UCSD-AML1 (cell line): Measurements from ENCODE around the gene CYP19A1.
"Not testable (repeated sequence)": the region's sequence is repeated elsewhere in the genome, so short reads cannot be mapped to it uniquely, and the experiment has no call there.

Experiments
- DNase-seq: peaks from one replicate; lab custom pipeline; 2025; ENCODE audit not compliant: unreplicated experiment; lab: John Stamatoyannopoulos, UW

The CYP19A1 gene

GRCh38 chr15:51223771-51224229, 114.6 kb downstream of the CYP19A1 start:
- peak; percentile 25 for DNase-seq

- no peak for DNase-seq
These were observed 120.0 kb downstream of the CYP19A1 start for GRCh38 chr15:51218299-51218938.

DNA sequence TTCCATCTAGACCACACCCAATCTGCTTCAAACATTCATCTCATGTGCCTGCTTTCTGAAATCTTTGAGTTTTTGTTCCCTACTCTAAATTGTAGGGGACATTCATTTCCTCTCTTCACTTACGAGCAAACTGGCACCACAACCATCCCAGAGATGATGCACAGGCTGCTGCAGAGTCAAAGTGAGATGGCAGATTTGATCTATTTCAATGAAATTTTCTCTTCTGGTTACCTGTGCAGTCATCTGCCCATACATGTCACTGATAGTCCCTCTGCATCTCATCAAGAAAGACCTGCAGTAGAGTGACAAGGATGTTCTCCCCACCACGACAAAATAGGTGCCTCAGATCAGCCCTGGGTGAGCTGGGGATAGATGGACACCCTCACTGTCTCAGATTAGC, 125.5 kb downstream of the CYP19A1 start:
- no peak for DNase-seq

- DNase-seq: no peak
These were observed 126.2 kb downstream of the CYP19A1 start for GRCh38 chr15:51212239-51212638.

DNA sequence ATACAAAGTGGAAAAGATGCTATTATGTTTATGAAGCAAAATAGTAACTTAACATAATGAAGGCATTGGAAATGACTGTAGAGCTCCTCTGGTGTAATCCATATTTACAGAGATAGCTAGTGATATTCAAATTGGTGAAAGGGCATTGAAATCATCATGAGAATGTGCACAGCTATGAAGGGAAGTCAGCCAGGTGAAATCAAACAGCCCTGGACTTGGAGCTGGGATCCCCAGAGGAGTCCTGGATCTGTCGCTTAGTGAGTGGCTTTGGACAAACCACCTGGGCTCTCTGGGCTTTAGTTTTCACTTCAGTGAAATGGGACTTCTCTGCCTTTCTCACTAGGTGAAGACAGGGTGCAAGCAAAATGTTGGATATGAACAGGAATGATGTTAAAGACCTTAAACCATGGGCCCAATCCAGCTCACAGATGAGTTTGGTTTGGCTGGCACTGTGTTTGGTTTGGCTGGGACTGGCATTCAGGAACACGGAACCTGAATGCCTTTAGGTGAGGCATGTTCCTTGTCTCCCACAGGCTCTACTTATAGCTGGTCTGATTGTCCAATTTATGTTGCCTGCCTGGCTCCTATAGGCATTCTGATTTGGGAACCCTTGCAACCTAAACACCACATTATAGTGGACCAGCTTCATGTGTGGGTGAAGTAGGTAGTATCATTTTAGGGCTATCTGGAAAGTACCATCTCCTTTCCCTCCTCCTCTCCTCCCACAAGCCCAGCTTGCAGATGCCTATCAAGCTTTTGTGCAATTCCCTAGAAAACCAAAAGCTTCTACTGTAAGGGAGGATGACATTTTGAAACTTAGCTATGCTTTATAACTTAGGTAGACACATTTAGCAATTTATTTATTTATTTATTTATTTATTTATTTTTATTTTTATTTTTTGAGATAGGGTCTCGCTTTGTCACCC, 133.1 kb downstream of the CYP19A1 start:
- DNase-seq: no peak

GRCh38 chr15:51203797-51204196, 134.6 kb downstream of the CYP19A1 start:
- DNase-seq: no peak

DNA sequence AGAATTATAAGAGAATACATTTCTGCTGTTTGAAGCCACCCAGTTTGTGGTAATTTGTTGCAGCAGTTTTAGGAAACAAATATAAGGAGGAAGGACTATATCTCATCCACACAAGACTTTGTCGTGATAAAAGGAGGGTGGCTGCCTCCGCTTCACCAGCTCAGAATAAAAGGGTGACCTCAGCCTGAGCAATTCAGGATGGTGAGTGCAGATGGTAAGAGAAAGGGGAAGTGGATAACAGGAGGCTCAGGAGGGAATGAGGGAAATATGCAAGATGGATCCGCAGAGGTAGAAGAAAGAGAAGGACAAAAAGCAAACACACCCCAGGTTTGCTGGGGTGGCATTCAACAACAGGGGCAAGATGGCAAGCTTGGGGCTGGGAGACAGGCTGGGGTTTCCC, 135.6 kb downstream of the CYP19A1 start:
- no peak for DNase-seq

- DNase-seq: no peak
These were observed 136.8 kb downstream of the CYP19A1 start for GRCh38 chr15:51201581-51201980.

DNA sequence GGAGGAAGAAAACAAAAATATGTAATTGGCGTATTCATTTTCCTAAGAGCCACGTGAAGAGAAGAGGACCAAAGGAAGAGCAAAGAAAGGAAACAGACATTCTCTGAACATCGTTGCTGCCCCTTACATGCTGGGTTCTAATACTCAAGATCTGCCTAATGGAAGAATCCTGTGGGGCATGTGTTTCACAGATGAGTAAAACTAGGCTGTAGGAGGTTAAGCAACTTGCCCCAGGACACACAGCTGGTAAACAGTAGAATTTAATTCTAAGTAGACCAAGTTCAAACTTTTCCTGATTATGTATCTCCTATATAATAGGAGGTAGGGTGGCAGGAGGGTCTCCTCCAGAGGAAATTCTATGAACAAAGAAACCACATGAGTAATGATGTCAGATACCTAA, 137.6 kb downstream of the CYP19A1 start:
- no peak for DNase-seq

DNA sequence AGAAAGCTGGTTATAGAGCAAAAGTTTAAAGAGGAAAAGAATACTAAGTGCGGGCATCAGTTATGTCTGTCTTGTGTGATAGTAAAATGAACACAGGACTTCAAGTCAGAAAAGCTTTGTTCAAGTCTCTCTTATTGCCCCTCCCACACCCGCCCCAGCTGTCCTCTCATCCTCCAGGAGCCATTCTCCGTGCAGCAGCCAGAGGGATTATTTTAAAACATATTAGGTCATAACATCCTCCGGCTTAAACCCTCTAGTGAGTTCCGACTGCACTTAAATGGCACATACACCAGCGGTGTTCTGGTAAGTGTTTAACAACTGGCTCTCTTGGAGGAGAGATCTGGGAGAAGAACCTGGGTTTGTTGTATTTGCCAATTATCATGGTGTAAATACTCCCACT, 138.9 kb downstream of the CYP19A1 start:
- DNase-seq: no peak

DNA sequence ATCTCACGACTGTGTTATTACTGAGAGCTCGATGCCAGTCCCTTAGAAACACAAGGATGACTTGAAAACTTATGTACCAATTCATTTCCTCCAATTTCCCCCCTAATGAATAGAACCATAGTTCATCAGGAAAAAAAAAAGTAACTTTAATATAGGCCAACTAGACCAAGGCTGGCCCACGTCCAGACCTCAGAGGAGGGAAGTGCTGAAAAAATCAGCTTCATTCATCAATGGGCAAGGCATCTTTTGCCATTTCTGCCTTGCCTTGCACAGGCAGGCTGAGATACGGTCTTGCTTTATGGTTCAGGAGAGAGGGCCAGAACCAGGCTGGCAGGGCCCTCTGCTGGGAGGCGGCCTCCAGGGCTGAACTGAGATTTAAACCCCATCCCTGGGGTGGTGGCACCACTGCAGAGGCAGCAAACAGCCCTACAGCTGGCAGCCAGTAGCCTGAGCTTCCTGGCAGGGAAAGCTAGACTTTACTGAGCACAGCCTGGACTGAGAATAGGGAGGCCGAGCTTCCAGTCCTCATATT, 139.6 kb downstream of the CYP19A1 start:
- DNase-seq: no peak

- no peak for DNase-seq
These were observed 142.9 kb downstream of the CYP19A1 start for GRCh38 chr15:51195459-51195858.

DNA sequence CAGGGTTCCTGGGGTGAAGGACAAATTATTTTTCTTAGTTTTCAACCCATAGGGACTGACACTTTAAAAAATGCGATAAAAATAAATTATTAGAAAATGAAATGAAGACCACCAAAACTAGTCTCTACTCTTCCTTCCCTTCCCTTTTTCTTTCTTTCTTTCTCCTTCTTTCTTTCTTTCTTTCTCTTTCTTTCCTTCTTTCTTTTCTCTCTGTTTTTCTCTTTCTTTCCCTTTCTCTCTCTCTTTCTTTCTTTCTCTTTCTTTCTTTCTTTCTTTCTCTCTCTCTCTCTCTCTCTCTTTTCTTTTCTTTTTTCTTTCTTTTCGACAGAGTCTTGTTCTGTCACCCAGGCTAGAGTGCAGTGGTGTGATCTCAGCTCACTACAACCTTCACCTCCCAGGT, 144.4 kb downstream of the CYP19A1 start:
- no peak for DNase-seq

DNA sequence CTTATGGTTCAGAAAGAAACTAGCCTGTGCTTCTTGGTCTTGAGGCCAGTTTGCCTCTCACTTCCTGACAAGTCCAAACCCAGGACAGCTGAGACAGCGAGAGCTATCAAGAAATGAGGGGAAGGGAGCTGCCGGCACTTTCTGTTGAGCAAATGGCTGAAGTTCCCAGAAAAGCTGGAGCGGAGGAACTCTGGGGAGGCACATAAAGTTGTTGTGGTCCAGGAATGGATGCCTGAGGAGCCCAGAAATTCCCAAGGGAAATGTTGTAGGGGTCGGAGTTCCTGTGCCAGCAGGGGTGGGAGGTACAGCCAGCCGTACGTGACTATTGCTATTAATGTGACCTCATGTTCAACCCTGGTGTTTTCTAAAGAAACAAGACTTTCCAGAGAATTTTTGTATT, 144.9 kb downstream of the CYP19A1 start:
- no peak for DNase-seq

DNA sequence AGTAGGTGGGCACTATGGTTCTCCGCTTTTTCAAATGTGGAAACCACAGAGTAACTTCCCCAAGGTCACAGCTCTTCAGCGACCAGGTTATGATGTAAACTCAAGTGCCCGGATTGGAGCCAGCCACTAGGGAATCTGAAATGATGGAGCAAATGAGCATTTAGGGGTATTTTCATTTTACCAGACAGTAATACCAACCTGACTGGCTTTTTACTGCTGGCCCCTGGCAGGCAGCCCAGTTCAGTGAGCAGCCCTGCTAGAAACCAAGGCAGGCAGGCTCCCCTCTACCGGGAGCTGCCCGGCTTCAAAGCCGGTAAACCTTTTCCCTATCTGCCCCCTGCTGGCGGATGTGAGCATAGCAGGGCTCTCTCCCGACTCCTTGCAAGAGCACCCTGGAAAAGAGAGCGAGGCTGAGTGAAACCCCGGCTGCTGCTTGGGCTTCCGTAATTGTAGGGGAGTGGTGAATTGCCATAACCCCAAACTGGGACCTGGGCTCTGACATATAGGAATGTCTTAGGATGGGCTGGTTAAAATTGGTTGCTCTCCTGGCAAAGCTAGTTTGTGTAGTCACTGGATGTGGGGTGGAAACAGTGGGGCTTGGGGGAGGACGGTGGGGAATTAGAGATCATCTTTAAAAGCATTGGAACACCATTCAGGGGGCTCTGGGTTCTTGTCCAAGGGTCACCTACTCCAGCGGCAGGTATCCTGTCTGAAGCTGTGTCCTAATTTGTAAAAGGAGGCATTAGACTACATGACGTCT, 145.7 kb downstream of the CYP19A1 start:
- DNase-seq: peak; percentile 77

DNA sequence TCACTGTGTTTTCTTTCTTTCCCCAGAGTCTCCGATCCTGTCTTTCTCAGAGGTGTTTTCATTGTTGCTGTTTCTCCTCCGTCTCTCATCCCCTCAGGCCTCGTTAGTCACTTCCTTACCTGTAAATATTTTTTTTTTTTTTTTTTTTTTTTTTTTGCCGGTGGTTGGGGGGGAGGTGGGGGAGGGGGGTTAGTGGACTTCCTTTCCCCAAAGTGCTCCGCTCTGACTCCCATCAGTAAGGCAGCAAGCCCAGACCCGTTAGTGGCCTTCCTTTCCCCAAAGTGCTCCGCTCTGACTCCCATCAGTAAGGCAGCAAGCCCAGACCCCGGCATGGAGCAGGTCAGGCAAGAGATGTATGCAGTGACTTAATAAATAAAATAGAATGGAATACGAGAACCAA, 146.6 kb downstream of the CYP19A1 start:
- no peak for DNase-seq

- DNase-seq: no peak
These were observed 147.2 kb downstream of the CYP19A1 start for GRCh38 chr15:51191072-51191670.

GRCh38 chr15:51190424-51191068, 147.8 kb downstream of the CYP19A1 start:
- DNase-seq: no peak

GRCh38 chr15:51189669-51190385, 148.6 kb downstream of the CYP19A1 start:
- DNase-seq: no peak

GRCh38 chr15:51188791-51189190, 149.6 kb downstream of the CYP19A1 start:
- not testable (repeated sequence) for DNase-seq
